Endothelial cell of umbilical vein (primary cell): ENCODE results near the gene C2CD4D. TPM values are rescaled to one million over a fixed set of nuclear protein-coding genes. Genes with fewer than 3 reads are reported as not detected.

Experiments
- BruUV-seq: library from RNA; stranded (reverse); fragments of 400-500 nt; replicated peaks from 2 replicates; lab custom pipeline; 2021; lab: Mats Ljungman, UMichigan
- CTCF ChIA-PET: fragments of 300-600, 350-600 bp; sonication (Branson Sonifier 250); formaldehyde crosslinking; loops from one replicate; lab custom pipeline; 2021; ENCODE audit warnings: antibody characterized with exemption, inconsistent platforms; lab: Charles Lee
- POLR2A ChIA-PET: fragments of 300-600, 350-600 bp; sonication (Branson Sonifier 250); formaldehyde crosslinking; loops from one replicate; lab custom pipeline; 2021; ENCODE audit warnings: antibody characterized with exemption, inconsistent platforms; lab: Charles Lee
- DNase-seq: peaks from one replicate; pipeline ENCODE4 v3.0.0-alpha.2; 2011; ENCODE audit warnings: low read depth, low spot score
- FAIRE-seq: peaks from 2 replicates; lab custom pipeline; 2011; peaks lifted over from hg19 to GRCh38; lab: Jason Lieb, UNC
- H2AFZ ChIP-seq: 2 replicates; pipeline ENCODE4 v1.6.0; 2012; ENCODE audit warnings: low read depth, low read length, control low read depth, inconsistent platforms
- H3K27ac ChIP-seq: 2 replicates; pipeline ENCODE4 v1.5.1; 2011; ENCODE audit warnings: low read depth, mild to moderate bottlenecking, control low read depth, low read length, moderate library complexity; ENCODE audit not compliant: insufficient read depth
- H3K27me3 ChIP-seq, 2 experiments: 2 replicates each; pipeline versions ENCODE4 v1.6.0 to v1.6.1; 2011; ENCODE audit warnings: low read length in 2 of 2, mixed read lengths in 1 of 2; ENCODE audit not compliant: control insufficient read depth in 2 of 2, insufficient read depth in 2 of 2
- H3K36me3 ChIP-seq, 2 experiments: 2 replicates in 1 of 2; 3 replicates in 1 of 2; pipeline ENCODE4 v1.5.1; 2011; ENCODE audit warnings: low read length in 2 of 2, mild to moderate bottlenecking in 1 of 2, moderate library complexity in 1 of 2; ENCODE audit not compliant: control insufficient read depth in 2 of 2, insufficient read depth in 2 of 2; ENCODE audit errors: extremely low read depth in 1 of 2
- H3K4me1 ChIP-seq: 3 replicates; pipeline ENCODE4 v1.5.1; 2011; ENCODE audit warnings: mild to moderate bottlenecking, low read length; ENCODE audit not compliant: control insufficient read depth, insufficient read depth; ENCODE audit errors: extremely low read depth
- H3K4me2 ChIP-seq: 2 replicates; pipeline ENCODE4 v1.6.1; 2011; ENCODE audit warnings: low read length, control low read depth, mixed read lengths; ENCODE audit not compliant: insufficient read depth
- H3K4me3 ChIP-seq, 3 experiments: fragments of 200-600 bp in 1 of 3; sonication (generic), shearing (Covaris generic) in 1 of 3; replicated peaks in 1 of 3; 2 replicates each; pipeline ENCODE4 v1.5.1; 2011 to 2016; ENCODE audit warnings: control low read depth in 3 of 3, low read length in 3 of 3, mild to moderate bottlenecking in 2 of 3, inconsistent platforms in 1 of 3, low read depth in 1 of 3, moderate library complexity in 1 of 3; ENCODE audit not compliant: insufficient read depth in 1 of 3
- H3K79me2 ChIP-seq: 2 replicates; pipeline ENCODE4 v1.6.0; 2012; ENCODE audit warnings: low read length, inconsistent platforms; ENCODE audit not compliant: control insufficient read depth, insufficient read depth
- H3K9ac ChIP-seq: replicated peaks from 2 replicates; pipeline ENCODE3; 2011; ENCODE audit warnings: low read length, control low read depth; ENCODE audit not compliant: insufficient read depth; ENCODE audit errors: extremely low read depth
- H3K9me1 ChIP-seq: replicated peaks from 3 replicates; pipeline ENCODE4 v1.6.0; 2011; ENCODE audit warnings: mild to moderate bottlenecking, low read length; ENCODE audit not compliant: control insufficient read depth, insufficient read depth; ENCODE audit errors: extremely low read depth
- H3K9me3 ChIP-seq: replicated peaks from 2 replicates; pipeline ENCODE4 v1.5.1; 2012; ENCODE audit warnings: low read length, inconsistent platforms; ENCODE audit not compliant: control insufficient read depth, insufficient read depth
- H4K20me1 ChIP-seq: replicated peaks from 2 replicates; pipeline ENCODE3; 2011; ENCODE audit warnings: mild to moderate bottlenecking, low read length; ENCODE audit not compliant: control insufficient read depth, insufficient read depth; ENCODE audit errors: extremely low read depth
- CTCF ChIP-seq, 2 donors: IDR thresholded peaks; 1 replicate in 1 of 2; 2 replicates in 1 of 2; pipeline ENCODE4 v1.5.1; 2011; ENCODE audit warnings: low read length in 2 of 2, mild to moderate bottlenecking in 2 of 2, moderate library complexity in 2 of 2, control low read depth in 1 of 2, inconsistent platforms in 1 of 2, low read depth in 1 of 2; ENCODE audit not compliant: insufficient read depth in 1 of 2; ENCODE audit errors: extremely low read depth in 1 of 2
- EZH2 ChIP-seq: IDR thresholded peaks from 2 replicates; pipeline ENCODE4 v1.6.1; 2012; ENCODE audit warnings: borderline replicate concordance, low read depth, mild to moderate bottlenecking, moderate library complexity, low read length, inconsistent platforms; ENCODE audit not compliant: severe bottlenecking
- FOS ChIP-seq: IDR thresholded peaks from 2 replicates; pipeline ENCODE4 v1.6.1; 2011; ENCODE audit warnings: mild to moderate bottlenecking, low read length, moderate library complexity, borderline replicate concordance; ENCODE audit not compliant: insufficient read depth
- GATA2 ChIP-seq: IDR thresholded peaks from 2 replicates; pipeline ENCODE4 v1.7.0; 2011; ENCODE audit warnings: low read depth, mild to moderate bottlenecking, moderate library complexity, mixed read lengths, low read length; ENCODE audit not compliant: insufficient read length, insufficient read depth
- JUN ChIP-seq: IDR thresholded peaks from 2 replicates; pipeline ENCODE4 v1.6.1; 2011; ENCODE audit warnings: borderline replicate concordance, low read depth; ENCODE audit not compliant: insufficient read length, insufficient read depth
- MAX ChIP-seq: IDR thresholded peaks from 2 replicates; pipeline ENCODE4 v1.6.1; 2011; ENCODE audit not compliant: insufficient read depth, insufficient read length
- MYC ChIP-seq: IDR thresholded peaks from one replicate; pipeline ENCODE4 v1.6.1; 2011; ENCODE audit warnings: mild to moderate bottlenecking, low read depth, low read length
- POLR2A ChIP-seq: IDR thresholded peaks from 2 replicates; pipeline ENCODE4 v1.6.1; 2012; ENCODE audit warnings: low read depth, mild to moderate bottlenecking, control low read depth, low read length
- POLR2AphosphoS5 ChIP-seq: IDR thresholded peaks from 2 replicates; pipeline ENCODE4 v1.6.1; 2012; ENCODE audit warnings: low read depth, mild to moderate bottlenecking, control low read depth, low read length, moderate library complexity; ENCODE audit not compliant: insufficient read depth
- dilution Hi-C: fragments of 300-500 bp; cut with MboI; formaldehyde crosslinking; loops from one replicate; pipeline ENCODE4 v1.15.0; 2019; ENCODE audit warnings: low sequenced_read_pairs; ENCODE audit not compliant: extremely low pct_ligation_motif_present
- intact Hi-C: fragments of 100-400 bp; cut with micrococcal nuclease; formaldehyde crosslinking; loops from one replicate; pipeline ENCODE4 v1.10.0; 2022
- polyA plus RNA-seq, 4 experiments: library from polyadenylated mRNA; depleted of rRNA in 3 of 4; stranded (reverse) in 3 of 4; unstranded in 1 of 4; fragments of >200 nt; gene quantifications; 2 replicates each; pipeline versions ENCODE4 v1.2.1 to v1.2.3, GENCODE V29; 2011 to 2012; ENCODE audit warnings: missing spikeins in 1 of 4
- total RNA-seq: library from RNA; stranded (reverse); gene quantifications from 2 replicates; pipeline ENCODE4 v1.2.3, GENCODE V29; 2021

C2CD4D gene
- total and polyA plus RNA-seq, 2 donors (not counting 3 experiments of a cell fraction or from before 2014, with no cell fraction given): not detected

- ChIA-PET CTCF (no interaction called here), POLR2A (no interaction called here)
- no peak overlapping the region for H3K27ac ChIP-seq
- H3K36me3 ChIP-seq: no peaks in the 10 kb centered on the region
- no TSS peak for BruUV-seq
- intact Hi-C loops: loop anchor here (1.0 kb wide), 1 partner anchor 12 kb away; no protein-coding TSS in a partner anchor
- no peaks in the 10 kb centered on the region for H3K79me2 ChIP-seq
- no peaks in the 10 kb centered on the region for H3K27me3 ChIP-seq
- H3K4me3 ChIP-seq: no peak overlapping the region
- no peaks in the 10 kb centered on the region for H3K9me1 ChIP-seq
- dilution Hi-C loops: no loop called here
- H4K20me1 ChIP-seq: no peaks in the 10 kb centered on the region
- DNase-seq: no peak
- H3K4me1 ChIP-seq: peaks cover 11% of the 10 kb centered on the region
- no peak overlapping the region for H3K4me2 ChIP-seq
- no peak overlapping the region for H3K9ac ChIP-seq
- no peak overlapping the region for H2AFZ ChIP-seq
- FAIRE-seq: no peak
- no peaks in the 10 kb centered on the region for H3K9me3 ChIP-seq
- TF ChIP-seq CTCF (IDR thresholded peaks at IDR 0.05; ENCODE audit: extremely low read depth in 1 of 2, insufficient read depth in 1 of 2, low read depth in 1 of 2, low read length in 2 of 2) (no peak), FOS (no peak), POLR2A (no peak), POLR2AphosphoS5 (no peak), MAX (no peak), MYC (no peak), GATA2 (no peak), JUN (no peak), EZH2 (no peak)
Measured at GRCh38 chr1:151829352-151830046, 10.1 kb downstream of the C2CD4D start.
